ENCODE data around the gene STARD3.
A peak's percentile ranks its signal among the peaks of the same experiment; 100 is the strongest.

The STARD3 gene

DNA sequence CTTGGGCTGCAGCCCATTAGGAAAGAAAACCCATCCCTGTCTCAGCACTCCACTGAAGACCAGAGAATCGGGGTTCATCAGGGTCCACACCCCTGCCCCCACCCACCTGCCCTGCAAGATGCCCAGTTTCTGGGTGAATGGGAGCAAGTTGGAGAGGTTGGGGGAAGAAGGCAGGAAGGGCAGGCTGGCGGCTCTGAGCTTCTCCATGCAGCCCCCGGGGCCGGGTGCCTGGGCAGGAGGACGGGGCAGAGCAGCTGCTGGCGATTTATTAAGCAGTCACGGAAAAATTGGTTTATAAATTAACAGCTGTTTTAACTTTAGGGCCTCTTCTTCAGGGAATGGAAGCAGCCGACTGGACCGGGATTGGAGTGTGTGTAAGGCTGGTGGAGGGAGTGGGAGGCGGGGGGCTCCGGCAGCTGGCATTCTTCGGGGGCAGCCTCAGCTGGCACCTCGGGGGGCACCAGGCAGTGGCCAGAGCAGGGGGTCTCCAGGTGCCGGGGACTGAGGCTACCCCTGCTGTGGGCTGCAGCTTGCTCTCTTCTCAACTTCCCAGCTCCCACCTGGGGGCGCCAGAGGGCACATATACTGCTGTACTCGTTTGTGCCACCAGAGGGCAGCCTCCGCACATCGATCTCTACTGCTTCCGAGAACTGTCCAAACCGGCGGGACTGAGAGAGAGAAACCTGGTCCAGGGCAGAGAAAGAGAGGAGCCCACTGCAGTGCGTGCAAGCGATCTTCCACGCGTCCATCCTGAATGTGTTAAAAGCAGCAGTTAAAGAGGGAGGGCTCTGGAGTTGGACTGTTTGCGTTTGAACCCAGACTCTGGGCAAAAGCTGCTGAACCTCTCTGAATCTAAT, 15.2 kb upstream of the STARD3 start:
- peak; percentile 91 for DNase-seq

DNA sequence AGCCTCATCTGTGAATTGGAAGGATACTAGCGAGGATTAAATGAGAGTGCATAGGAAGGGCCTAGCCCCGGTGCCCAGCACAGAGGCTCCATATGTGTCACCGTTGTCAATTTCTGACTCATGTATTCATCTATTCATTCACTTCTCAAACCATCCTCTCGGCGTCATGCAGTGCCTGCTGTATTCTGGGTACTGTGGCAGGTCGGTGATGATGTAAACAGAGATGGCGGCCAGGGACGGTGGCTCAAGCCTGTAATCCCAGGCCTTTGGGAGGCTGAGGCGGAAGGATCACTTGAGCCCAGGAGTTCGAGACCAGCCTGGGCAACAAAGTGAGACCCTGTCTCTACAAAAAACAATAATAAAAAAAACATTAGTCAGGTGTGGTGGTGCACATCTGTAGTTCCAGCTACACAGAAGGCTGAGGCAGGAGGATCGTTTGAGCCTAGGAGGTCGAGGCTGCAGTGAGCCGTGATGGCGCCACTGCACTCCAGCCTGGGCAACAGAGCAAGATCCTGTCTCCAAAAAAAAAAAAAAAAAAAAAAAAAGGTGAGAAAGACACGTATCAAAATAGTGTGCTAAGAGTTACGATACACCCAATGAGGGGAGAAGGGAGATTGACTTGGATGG, 14.5 kb upstream of the STARD3 start:
- DNase-seq = no peak

DNA sequence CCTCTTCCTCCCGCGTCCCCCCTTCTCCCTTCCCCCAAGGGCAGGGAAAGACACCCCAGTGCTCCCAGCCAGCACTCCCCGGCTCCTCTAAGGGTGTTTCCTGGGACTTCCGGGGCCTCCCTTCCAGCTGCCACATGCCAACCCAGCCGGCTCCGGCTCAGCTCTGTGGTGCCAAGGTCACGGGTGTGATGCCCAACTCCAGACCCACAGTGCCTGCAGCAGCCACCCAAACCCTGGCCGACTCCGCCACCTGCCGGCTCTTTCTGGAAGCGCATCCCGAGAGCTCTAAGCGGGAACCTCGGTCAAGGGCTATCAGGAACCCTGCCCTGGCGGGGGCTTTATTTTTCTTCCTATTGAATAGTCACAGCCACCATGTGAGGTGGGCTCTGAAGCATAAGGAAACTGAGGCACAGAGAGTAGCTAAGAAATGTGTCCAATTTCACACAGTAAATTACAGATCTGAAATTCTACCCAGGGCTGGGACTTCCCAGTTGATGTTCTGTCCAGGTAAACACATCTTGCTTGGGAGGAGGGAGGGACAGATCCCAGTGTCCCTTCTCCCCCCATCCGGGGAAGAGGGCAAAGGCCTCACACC, 13.5 kb upstream of the STARD3 start:
- peak; percentile 91 for DNase-seq

DNA sequence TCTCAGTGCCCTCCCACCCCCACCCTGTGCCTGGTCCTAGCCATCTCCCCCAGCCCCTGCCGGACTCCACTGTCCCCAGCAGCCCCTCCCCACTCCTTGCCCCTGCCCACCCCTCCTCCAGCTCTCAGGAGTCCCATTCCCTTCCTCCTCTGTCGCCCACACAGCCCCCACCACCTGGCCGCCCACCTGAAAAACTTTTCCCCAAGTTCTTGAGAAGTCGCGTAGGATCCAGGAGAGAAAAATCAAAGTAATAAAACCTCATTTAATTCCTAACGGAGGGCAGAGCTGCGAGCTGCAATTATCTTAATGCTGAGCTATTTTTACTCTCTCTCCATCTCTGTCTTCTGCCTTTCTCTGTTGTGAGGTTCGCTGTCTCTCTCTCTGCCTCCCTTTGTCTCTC, 12.6 kb upstream of the STARD3 start:
- DNase-seq = no peak

DNA sequence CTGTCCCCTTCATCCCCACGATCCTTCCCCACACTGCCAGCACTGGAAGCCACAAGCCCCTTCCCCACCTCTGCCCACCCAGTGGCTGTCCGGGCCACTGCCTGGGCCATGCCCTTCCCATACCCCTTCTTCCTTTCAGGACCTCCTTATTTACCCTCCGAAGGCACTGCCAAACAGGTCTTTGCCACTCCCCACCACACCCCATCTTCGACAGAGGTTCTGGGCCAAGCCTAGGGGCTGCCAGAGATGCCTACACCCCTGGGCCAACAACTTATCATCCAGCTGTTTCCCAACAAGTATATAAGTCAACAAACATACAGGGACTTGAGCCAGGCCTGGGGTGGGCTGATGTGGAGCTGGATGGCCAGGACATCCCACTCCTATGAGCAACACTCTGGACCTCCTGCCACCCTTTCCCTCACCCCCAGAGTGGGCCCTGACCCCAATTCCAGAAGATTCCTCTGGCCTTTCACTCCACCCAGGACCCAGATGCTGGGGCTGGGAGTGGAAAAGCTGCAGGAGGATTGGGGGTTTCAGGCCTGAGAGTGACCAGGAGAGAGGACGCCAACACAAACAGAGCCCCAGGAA, 11.7 kb upstream of the STARD3 start:
- DNase-seq = no peak

DNA sequence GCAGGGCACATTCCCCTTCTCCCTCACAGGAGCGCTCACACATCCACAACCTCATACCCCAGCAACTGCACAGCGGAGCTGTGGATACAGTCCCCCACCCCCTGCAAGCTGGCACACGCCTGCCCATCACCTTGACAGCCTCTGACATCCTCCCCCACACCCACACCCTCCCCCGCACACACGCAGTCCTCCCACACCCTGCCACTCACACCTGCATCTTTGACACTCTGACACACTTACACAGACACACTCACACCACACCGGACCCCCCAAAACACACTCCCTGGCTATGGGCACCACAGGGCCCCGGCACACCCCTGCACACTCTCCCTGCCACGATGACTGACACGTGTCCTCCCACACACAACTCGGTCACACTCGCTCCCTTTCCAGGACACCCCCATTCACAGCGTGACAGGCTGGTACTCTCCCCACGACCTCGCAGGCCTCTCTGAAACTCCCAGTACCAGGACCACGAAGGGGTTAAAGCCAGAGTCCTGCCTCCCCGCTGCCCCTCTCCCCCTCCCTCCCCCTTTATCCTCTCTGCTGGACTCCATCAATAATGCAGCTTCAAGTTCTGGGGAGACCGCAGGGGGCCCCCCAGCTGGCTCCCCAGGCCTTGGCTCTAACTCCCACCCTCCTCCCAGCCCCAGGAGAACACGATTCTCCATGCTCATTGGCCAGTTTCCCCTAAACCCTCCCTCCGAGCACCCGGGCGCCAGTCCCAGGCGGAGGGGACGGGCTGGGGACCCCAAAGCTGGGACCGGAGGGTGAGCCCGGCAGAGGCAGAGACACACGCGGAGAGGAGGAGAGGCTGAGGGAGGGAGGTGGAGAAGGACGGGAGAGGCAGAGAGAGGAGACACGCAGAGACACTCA, 10.5 kb upstream of the STARD3 start, which contains the start of gene PPP1R1B:
Gene PPP1R1B (plus strand): TSS at position 782 of the 876 bp plus-strand sequence. CDS start 441 bp downstream, outside the sequence.
- DNase-seq = no peak

DNA sequence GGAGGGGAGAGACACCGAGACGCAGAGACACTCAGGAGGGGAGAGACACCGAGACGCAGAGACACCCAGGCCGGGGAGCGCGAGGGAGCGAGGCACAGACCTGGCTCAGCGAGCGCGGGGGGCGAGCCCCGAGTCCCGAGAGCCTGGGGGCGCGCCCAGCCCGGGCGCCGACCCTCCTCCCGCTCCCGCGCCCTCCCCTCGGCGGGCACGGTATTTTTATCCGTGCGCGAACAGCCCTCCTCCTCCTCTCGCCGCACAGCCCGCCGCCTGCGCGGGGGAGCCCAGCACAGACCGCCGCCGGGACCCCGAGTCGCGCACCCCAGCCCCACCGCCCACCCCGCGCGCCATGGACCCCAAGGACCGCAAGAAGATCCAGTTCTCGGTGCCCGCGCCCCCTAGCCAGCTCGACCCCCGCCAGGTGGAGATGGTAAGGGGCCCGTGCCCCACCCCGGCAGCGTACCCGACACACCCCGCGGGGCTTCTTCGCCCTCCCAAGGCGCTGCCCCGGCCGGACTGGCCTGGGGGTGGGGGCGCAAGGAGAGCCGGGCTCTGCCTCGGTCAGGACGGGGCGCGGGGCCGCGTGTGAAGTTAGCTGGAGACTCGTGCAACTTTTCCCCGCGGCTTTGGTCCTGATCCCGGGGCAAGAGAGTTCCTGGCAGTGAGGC, 9.8 kb upstream of the STARD3 start:
- DNase-seq = no peak

DNA sequence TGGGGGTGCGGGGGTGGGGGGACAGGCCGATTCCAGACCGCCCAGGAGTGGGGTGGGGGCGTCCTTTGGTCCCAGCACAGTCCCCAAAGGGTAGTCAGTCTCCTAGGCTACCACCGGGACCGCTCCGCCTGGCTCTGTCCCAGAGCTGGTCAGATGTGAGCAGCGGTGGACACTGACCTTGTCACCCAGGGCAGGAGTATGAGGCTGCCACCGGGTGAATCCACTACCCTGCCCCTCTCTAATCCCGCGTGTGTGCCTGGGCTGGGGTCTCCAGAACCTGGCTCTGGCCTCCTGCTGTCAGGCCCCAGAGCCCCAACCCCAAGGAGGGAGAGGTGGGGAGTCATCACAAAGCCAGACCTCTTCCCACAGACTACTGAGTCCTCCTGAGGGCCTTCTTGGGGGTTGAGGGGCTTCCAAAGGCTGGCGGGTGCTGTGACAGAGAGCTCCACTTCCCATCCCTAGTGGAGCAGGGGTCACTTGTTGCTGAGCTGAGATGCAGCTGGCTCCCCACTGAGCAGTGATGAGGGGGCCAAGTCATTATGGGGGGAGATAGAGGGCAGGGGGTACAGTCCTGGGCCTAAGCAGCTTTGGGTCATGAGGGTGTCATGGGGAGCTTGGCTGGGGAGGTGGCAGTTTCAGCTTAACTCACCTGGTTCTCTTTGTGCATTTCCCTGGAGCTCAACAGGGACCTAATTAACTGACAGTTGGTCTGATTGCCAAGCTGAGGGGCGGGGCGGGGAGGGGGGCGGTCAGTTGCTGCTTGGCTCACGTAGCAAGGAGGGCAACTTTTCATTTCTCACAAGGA, 9.0 kb upstream of the STARD3 start:
- no peak for DNase-seq

DNA sequence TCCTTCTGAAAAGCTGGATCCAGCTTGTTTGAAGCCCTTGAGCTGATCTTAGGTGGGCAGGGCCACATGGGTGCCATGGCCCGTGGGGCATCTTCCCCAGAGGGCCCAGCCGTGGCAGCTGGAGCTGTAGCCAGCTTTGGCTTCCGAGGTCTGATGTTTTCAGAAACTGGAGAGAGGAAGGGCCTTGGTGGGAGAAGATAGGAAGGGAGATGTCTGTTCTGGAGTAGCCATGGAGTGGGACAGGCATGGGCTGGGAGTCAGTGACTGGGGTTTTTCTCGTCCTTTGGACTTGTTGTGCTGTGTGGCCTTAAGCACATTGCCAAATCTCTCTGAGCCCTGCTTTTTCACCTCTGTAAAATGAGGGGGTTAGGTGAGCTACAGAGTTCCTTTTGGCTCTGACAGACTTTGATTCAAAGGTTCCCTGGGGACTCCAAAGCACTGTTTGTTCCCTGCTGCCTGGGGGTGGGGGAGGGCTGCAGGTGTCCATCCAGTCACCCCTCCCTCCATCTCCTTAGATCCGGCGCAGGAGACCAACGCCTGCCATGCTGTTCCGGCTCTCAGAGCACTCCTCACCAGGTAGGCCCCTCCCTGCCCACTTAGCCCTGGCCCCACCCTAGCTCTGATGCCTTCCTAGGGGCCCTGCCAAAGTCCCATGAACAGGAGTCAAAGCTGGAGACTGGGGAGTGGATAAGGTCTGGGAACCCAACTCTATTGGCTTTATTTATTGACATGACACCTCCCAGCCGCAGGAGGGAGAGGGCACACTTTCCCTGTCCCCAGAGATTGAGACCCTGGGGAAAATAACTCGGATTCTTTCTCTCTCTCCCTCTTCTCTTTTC, 8.1 kb upstream of the STARD3 start:
- DNase-seq = no peak

DNA sequence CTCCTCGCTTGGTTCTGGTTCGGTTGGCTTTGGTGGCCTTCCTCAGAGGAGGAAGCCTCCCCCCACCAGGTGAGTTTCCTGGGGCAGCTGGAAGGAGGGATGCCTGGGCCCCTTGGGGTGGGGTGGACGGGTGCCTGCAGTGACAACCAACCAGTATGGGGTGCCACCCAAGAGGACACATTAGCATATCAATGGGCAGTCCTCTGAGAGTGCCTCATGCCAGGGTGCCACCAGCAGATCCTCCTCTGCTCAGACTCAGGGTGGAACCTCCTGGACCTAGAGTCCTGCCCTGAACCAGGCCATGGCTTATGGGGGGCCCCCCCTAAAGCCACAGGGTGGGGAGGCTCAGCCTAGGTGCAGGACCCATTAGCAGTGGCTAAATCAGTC, 7.5 kb upstream of the STARD3 start:
- DNase-seq = no peak

DNA sequence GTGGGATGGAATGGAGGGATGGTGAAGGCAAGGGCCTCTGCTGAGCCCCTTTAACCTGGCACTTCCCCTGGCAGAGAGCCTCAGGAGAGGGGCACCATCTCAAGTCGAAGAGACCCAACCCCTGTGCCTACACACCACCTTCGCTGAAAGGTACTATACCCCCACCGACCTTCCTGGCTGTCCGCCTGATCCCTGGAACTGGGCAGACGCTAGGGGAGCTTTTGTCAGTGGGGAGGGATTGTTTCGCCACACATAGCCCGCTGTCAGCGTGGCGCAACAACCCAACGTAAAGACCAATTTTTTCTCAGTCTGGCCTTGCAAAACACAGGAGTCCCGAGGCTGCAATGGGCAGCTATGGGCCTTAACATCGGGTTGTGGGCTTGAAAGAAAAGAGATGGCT, 7.0 kb upstream of the STARD3 start:
- peak; percentile 55 for DNase-seq

DNA sequence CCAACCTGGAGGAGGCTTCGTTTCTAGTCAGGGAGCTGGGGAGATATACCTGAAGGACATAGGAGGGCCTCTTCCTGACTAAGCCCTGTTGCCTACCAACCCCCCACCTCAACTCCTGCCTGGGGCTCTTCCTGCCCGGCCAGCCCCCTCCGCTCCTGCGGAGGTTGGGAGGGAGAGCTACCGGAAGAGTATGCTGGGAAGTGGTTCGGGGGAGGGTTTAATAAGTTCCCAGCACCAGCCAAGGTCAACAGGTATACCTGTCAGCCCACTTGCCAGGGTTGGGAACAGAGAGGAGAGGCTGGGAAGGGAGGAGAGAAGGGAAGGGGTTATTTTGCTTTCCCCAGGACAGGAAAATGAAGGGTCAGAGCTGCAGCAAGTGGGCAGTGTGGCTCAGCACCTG, 5.5 kb upstream of the STARD3 start:
- no peak for DNase-seq

DNA sequence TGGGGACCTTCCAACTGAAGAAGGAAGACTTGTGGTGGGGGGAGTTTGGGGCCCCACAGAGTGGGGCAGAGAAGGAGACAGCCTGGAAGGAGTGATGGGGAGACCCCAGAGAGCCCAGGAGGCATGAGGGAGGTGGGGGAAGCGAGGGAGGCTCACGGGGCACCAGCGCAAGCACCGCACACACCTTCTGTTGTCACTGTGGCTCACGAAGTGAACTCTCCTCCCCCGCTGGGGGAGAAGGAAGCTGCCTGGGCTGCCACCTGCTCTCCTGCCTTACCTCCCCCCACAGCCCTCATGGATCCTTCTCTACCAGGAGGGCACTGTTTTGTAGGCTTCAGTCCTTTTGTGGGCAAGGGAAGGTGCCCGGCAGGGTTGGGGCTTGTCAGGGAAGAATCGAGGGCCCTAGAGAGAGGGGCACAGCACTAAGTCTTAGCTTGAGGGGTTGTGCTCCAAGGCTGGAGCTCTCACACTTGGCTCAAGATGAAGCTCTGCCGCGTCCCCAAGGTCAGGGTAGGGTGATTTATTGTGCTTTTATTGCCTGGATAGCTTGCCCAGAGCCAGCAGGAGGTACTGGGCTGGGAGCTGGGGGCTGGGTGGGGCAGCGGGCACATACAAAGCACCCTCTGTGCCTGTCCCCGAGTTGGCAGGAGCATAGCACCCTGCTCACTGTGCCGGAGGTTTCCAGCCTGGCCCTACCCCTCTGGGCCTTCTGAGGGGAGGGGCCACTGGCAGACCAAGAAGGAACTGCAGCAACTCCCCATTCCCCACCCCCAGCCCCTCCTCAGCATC, 4.6 kb upstream of the STARD3 start:
- no peak for DNase-seq

DNA sequence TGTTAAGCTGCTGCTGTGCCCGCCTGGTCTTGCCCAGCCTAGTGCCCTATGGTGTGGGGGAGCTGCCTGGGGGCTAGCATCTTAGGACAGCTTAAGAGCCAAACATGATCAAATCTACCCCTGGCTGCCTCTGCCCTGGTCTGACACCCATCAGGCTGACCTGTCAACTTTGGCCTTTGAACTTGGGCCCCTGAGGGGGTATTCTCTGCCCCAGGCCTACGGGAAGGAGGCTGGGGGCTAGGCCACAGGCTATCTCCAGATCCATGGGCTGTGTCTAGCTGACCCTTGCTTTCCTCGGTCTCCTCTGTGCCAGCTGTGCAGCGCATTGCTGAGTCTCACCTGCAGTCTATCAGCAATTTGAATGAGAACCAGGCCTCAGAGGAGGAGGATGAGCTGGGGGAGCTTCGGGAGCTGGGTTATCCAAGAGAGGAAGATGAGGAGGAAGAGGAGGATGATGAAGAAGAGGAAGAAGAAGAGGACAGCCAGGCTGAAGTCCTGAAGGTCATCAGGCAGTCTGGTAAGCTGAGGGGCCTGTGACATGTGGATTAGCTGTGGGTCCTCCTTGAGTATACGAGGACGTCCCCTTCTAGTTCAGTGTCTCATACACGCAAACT, 3.3 kb upstream of the STARD3 start:
- no peak for DNase-seq

DNA sequence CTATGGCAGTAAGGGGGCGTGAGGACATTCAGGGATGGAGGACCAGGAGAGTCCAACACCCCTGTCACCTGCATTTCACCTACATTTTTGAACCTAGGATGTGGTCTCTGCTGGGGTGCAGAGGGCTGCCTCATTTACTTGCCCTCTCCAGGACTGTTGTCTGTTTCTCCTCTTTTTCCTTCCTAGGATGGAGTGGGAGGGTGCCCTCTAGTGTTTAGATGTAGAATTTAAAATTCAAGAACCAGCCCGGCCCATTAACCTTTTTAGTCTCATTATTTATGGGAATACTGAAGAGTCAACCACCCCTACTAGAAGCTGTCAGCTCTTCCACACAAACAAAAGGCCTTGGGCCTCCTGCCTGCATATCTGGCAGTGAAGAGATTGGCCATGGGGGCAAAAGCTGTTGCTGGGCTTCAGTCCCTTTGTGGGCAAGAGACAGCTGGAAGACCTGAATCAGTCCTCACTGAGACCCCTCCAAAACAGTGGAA, 2.5 kb upstream of the STARD3 start:
- DNase-seq = peak; percentile 78

DNA sequence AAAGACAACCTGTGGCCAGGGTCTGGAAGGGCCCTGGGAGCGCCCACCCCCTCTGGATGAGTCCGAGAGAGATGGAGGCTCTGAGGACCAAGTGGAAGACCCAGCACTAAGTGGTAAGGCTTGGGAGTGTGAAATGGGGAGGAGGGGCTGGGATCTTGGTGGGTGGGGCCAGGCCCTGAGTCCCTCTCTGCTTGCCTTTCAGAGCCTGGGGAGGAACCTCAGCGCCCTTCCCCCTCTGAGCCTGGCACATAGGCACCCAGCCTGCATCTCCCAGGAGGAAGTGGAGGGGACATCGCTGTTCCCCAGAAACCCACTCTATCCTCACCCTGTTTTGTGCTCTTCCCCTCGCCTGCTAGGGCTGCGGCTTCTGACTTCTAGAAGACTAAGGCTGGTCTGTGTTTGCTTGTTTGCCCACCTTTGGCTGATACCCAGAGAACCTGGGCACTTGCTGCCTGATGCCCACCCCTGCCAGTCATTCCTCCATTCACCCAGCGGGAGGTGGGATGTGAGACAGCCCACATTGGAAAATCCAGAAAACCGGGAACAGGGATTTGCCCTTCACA, 1.2 kb upstream of the STARD3 start:
- DNase-seq = no peak

DNA sequence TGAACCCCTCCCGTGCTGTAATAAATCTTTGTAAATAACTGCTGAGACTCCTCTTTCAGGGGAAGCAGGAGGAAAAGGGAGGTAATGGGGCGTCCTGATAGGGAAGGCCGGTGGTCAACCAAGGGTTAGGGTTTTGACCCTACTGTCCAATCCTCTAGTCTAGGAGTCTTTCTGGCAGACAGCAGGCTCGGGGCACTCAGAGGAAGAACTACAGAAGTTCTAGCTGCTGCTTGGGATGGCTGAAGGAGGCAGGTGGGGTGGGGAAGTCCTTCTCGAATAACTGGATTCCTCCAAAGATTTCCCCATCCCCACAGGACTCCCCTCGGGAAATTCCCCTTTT, 387 bp upstream of the STARD3 start:
- no peak for DNase-seq

DNA sequence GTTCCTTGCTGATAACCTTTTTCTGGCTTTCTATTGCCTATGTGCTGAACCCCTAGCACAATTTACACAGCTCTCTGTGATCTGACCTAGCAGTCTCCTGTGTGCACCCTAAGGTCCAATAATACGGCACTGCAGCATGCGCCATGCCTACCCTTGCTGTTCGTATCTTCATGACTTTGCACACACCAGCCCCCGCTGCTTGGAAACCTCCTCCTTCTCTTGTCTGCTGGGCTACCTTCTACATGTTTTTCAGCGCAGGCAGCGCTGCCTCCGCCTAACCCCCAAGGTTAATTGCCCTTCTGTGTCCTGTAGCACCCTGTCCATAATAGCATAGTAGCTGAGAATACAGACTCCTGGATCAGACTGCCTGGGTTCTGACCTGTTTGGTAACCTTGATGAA, 1.4 kb downstream of the STARD3 start:
- no peak for DNase-seq

DNA sequence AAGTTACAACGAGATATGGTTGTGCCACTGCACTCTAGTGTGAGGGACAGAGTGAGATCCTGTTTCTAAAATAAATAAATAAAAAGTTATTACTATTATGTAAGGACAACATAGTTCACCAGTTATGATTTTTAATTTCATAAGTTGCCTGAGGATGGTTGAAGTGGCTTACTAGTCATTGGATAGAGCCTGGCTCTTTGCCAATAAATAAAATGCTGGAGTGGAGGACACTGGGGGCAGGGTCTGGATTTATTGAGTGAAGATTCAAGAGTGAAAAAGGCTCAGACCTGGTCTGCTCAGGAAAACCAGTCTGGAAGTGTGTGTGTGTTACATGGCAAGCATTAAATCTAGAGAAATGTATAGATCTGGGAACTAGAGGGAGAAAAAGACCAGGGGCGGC, 2.1 kb downstream of the STARD3 start:
- no peak for DNase-seq

All from hematopoietic multipotent progenitor cell treated with erythropoietin and hydrocortisone succinate and interleukin-3 and kit ligand, for 4 days (in vitro differentiated cells).